GM19372 (cell line): ENCODE results near the gene SH3TC1.

Experiments used
- ATAC-seq: cut with Tn5 transposase; IDR thresholded peaks from one replicate; pipeline ENCODE4 v1.9.1; 2021; ENCODE audit warnings: mild to moderate bottlenecking, low read depth, moderate library complexity; ENCODE audit not compliant: unreplicated experiment

The SH3TC1 gene

GRCh38 chr4:8240211-8241041 lies 41.3 kb downstream of the SH3TC1 start:
- ATAC-seq = no peak

GRCh38 chr4:8241211-8241779 lies 42.2 kb downstream of the SH3TC1 start:
- no peak for ATAC-seq

GRCh38 chr4:8241895-8242696 lies 43.0 kb downstream of the SH3TC1 start:
- ATAC-seq = peak; percentile 81

- no peak for ATAC-seq
Observed at GRCh38 chr4:8242782-8243560, 43.9 kb downstream of the SH3TC1 start.

GRCh38 chr4:8244001-8244757 lies 45.1 kb downstream of the SH3TC1 start:
- ATAC-seq = no peak

- no peak for ATAC-seq
Observed at GRCh38 chr4:8244931-8245460, 45.9 kb downstream of the SH3TC1 start.

- no peak for ATAC-seq
Observed at GRCh38 chr4:8245884-8246833, 47.1 kb downstream of the SH3TC1 start.

- ATAC-seq = no peak
Observed at GRCh38 chr4:8247047-8247930, 48.2 kb downstream of the SH3TC1 start.

- no peak for ATAC-seq
Observed at GRCh38 chr4:8248091-8248490, 49.0 kb downstream of the SH3TC1 start.

GRCh38 chr4:8250227-8250626 lies 51.1 kb downstream of the SH3TC1 start:
- ATAC-seq = no peak

- ATAC-seq = no peak
Observed at GRCh38 chr4:8250637-8251036, 51.5 kb downstream of the SH3TC1 start.

GRCh38 chr4:8251110-8251883 lies 52.2 kb downstream of the SH3TC1 start:
- no peak for ATAC-seq

GRCh38 chr4:8252301-8253173 lies 53.4 kb downstream of the SH3TC1 start:
- no peak for ATAC-seq

- no peak for ATAC-seq
Observed at GRCh38 chr4:8254076-8254475, 55.0 kb downstream of the SH3TC1 start.

- ATAC-seq = no peak
Observed at GRCh38 chr4:8255698-8256441, 56.8 kb downstream of the SH3TC1 start.
